HG03039 (cell line): ENCODE measurements around the gene ZNF664.

Source experiments
- ATAC-seq: cut with Tn5 transposase; IDR thresholded peaks from one replicate; pipeline ENCODE4 v1.9.1; 2021; ENCODE audit warnings: mild to moderate bottlenecking, moderate library complexity; ENCODE audit not compliant: unreplicated experiment

Gene ZNF664

DNA sequence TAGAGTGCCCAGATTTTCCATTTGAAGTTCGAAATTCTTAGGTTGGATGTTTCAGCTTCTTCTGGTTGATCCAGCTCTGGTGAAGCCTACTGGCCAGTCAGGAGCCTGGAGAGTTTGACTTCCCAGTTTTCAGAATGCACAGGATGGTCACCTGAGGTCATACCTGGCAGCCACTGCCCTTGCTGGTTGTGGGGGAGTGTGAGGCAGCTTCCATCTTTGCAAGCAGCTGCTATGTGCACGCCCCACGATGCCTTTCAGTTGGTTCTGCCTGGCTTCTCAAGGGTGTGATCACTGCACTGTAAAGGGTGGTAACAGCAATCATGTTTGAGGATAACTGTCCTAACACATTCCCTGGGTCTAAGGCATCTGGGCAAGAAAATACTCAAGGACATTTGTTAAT is 15.8 kb upstream of the ZNF664 start:
- no peak for ATAC-seq

GRCh38 chr12:123958462-123958861 is 14.6 kb upstream of the ZNF664 start:
- ATAC-seq, result no peak

DNA sequence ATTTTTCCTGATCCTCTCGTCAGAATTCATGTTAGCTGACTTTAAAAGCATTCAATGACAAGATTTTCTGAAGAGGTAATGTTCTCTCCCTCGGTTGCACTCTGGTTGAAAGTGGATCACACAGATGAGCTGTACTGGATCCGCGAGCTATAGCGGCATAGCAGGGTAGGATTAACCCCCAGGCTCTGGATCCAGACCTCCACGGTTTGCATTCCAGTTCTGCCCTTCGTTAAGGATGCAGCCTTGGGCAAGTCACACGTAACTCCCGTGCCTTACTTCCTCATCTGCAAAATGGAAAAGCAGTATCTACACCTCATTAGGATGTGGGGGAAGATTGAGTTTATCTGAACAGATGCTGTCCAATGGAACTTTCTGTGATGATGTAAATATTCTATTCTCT is 14.1 kb upstream of the ZNF664 start:
- no peak for ATAC-seq

GRCh38 chr12:123960029-123960735 is 12.8 kb upstream of the ZNF664 start:
- ATAC-seq, result no peak

- no peak for ATAC-seq
These were observed 12.2 kb upstream of the ZNF664 start for GRCh38 chr12:123960856-123961255.

GRCh38 chr12:123961585-123962345 is 11.2 kb upstream of the ZNF664 start:
- ATAC-seq, result no peak

DNA sequence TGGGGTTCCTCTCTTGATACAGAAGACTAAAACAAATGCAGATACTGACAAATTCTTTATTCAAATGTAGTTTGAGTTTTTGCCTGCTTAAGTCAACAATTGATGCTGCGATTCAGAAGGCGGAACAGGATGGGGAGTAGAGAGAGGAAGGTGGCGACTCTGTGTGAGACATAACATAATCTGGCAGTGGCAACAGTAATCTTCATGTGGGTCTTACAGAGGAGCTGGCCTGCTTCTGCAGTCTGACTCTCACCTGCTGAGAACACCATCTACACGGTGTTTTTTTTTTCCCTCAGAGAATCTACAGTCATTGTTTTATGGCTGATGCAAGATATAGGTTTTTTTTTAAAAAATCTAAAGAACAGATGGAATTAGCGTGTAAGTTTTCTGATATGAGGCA is 10.5 kb upstream of the ZNF664 start:
- no peak for ATAC-seq

- ATAC-seq, result no peak
These were observed 9.2 kb upstream of the ZNF664 start for GRCh38 chr12:123963821-123964220.

- no peak for ATAC-seq
These were observed 7.6 kb upstream of the ZNF664 start for GRCh38 chr12:123965382-123965781.

GRCh38 chr12:123966596-123966995 is 6.4 kb upstream of the ZNF664 start:
- no peak for ATAC-seq

DNA sequence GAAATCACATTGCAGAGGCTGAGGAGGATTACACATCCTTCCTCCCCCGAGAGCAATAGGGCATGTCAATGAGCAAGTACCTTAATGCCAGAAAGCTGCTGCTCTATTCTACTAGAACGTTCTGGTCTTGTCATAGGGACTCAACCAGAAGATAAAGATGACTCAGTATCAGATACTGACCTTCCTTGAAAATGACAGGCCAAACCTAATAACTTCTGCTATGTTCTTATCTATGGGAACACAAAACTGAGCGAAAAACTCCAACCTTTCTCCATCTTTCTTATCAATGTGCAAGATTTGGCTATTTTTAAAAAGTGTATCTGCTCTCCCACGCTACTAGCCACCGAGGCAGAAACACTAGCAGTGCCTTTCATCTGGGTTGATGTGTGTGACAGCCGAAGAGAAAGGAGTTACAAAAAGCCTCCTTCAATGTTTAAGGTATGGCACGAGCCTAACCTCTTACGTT is 5.9 kb upstream of the ZNF664 start:
- no peak for ATAC-seq

DNA sequence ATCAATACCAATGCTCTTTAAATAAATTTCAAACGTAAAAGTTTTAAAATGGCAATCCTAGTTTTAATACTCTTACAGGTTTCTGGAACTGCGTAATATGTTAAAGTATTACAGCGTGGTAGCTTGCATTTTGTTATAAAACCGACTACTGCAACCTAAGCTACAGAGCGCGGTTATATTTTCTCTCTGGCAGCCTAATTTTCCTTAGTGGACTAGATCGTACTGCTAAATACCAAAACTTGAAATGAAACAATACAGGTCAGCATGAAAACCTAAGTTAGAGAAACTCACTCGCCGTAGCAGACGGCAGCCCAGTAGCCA is 1.6 kb upstream of the ZNF664 start:
- ATAC-seq, result no peak

DNA sequence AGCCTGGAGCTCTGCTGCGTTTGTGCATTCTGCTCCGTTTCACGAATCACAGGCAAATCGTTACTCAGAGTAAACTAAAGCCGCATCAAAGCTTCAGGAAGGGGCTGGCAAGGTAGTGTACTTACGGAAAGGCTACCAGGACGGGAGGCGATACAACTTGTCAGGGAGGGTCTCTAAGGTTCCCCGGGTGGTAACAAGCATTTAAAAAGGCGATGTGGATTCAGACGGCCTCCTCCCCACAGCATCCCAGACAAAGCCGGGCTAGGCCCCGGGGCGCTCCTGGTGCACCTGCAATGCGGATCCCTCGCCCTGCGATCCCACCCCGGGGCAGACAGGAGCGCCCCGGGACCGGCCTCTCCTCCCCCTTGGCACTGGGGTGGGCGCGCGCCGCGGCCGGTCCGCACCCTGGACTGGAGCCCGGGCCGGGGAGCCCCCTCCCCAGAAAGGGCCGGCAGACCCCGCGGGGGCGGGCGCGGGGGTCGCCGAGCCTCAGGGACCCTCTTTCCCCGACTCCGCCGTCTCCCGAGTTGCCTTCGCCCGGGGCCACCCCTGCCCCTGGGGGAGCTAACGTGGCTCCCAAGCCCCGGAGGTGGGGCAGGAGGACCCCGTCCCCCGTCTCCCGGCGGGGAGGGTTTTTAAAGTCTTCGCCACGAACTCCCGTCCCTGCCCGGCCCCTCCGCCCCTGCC is 1.1 kb upstream of the ZNF664 start:
- peak; percentile 7 for ATAC-seq

DNA sequence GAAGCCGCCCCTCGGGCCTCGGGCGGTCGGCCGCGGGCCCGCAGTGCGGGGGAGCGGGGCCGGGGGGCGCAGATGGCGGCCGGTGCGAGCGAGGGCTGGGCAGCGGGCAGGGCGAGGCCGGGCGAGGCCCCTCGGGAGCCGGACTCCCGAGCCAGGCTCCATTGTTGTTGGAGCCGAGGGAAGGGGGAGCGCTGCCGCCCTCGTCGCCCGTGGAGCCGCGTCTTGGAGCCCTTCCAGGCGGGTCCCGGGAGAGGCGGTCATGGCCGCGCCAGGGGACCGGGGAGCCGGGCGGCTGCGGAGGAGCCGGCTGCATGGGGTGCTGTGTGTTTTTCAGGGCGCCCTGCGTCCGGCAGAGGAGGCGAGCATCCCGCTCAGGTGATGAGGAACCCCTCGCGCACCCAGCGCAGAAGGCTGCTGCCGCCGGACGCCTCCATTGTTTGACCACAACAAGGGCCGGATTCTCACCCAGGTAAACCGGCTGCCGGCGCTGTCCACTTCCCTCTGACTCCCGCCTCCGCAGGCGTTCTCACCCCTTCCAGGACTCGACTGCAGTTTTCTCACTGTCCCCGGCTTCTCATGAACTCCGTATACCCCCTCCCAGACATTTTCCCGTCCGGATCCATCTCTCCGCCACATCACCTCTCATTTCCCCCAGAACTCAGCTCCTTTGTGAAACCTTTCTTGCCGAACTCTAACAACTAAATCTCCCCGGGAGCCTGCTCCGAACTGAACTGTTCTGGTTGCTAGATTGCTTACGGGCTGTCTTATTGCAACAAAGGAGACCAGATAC is 732 bp downstream of the ZNF664 start:
- peak; percentile 6 for ATAC-seq

- ATAC-seq, result no peak
These were observed 3.3 kb downstream of the ZNF664 start for GRCh38 chr12:123976227-123976826.

DNA sequence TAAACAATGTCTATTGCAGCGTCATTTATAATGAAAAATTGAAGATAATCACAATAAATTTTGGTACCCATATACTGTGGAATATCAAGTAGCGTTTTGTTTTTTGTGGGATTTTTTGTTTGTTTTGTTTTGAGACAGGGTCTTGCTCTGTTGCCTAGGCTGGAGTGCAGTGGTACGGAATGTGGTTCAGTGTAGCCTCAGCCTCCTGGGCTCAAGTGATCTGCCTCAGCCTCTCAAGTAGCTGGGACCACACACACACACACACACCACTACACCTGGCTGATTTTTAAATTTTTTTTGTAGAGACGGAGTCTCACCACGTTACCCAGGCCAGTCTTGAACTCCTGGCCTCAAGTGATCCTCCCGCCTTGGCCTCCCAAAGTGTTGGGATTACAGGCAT is 6.6 kb downstream of the ZNF664 start:
- no peak for ATAC-seq

GRCh38 chr12:123982269-123982668 is 9.3 kb downstream of the ZNF664 start:
- ATAC-seq, result no peak

DNA sequence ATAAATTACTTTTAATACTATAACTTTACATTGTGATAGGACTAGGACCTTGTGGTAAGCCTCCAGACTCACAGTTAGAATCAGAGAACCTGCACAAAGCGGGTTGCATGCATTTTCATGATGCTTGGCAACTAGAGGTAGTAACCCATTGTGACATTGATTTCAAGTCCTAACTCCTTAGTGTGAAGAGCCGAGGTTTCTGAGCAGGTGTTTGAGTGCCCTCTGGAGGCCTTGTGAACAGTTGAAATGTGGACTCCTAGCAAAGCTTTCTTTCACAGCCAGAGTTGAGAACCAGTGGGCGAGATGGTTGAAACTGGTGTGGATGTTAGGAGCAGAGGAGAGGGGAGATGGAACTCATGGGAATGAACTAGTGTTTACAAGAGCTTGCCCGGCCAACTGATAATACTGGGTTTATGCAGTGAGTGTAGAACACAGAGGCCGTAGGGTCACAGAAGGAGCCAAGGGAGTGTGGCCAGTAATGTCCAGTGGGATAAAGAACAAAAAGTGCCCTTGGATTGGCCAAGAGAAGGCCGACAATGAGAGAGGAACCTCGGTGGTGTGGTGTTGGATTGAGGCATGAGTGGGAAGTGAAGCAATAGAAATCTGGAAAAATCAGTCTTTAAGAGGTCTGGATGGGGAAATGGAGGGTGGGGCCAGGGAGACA is 10.9 kb downstream of the ZNF664 start:
- ATAC-seq, result no peak

DNA sequence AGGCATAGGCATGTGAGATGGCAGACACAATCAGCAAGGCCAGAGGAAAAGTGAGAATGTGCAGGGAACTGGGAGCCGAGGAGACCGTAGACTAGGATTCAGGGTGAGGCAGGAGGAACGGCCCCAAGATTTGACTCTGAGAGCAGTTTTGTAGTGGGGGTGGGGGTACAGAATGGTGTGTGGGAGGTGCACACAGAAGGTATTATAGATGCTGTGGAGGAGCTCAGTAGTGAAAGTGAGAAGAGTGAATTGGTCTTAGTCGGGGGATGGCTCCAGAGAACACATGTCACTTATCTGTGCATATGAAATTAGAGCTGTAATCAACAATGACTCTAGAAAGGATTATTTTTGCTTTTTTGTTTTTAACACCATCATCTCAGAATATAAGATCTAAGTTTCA is 11.9 kb downstream of the ZNF664 start:
- ATAC-seq, result no peak

DNA sequence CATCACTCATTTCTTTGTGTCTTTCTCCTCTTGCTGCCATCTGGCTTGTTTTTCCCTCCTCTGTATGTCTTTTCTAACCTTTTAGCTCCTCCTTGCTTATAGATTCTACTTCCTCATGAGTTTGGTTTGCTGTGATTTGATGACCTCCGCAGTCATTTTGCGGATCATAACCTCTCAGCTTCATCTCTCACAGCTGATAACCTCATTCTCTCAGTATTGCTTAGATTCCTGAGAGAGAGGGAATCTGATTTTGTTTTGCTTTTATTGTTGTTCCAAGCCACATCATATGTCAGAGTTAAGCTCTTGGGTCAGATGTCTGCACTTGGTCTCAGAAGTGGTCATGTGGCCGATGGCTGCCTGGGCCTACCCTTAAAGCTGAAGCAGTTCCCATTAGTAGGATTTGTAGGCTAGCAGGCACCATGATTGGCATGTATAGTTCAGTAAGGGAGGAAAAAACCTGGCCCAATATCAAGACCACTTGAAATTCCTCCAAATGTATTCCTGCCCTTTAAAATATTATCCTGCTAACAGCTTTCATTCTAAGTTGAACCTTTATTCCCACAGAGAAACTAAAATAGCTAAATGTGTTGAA is 13.5 kb downstream of the ZNF664 start:
- ATAC-seq, result no peak
